NCI-H2107 treated with DMSO at 0.1 percent for 48 hours (cell line): ENCODE measurements around the gene NT5C.

Source experiments
- DNase-seq: peaks from one replicate; lab custom pipeline; 2025; ENCODE audit not compliant: unreplicated experiment; lab: John Stamatoyannopoulos, UW

NT5C gene

GRCh38 chr17:75118307-75118706 lies 13.2 kb downstream of the NT5C start:
- no peak for DNase-seq

DNA sequence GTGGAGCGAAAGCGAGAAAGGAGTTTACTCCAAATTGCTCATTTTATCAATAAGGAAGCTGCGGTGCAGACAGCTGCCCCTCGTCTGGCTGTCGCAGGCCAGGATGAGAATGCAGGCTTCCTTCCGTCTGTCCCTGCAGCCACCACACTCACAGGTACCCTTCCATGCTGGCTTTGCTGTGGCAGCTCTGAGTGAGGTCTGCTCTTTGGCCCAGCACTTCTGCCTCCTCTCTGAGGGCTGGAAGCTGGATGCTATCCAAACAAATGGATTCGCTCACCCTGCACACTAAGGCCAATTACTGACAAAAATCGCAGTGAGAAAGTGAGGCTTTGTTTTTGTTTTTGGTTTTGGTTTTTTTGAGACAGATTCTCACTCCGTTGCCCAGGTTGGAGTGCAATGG lies 14.8 kb downstream of the NT5C start:
- DNase-seq, result no peak

DNA sequence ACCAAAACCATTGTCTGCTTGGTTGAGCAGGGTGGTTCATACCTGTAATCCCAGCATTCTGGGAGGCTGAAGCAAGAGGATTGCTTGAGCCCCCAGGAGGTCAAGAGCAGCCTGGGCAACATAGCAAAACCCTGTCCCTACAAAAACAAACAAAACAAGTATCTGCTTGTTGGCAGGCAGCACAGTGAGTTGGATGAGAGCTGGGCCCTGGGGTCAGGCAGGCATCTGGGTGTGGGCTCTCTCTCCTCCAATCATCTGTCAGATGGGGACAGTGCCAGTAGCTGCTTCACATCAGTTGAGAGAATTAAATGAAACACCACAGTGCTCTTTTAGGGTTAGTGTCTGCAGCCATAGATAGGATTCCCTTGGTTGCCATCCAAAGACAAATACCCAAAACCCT lies 16.0 kb downstream of the NT5C start:
- no peak for DNase-seq

DNA sequence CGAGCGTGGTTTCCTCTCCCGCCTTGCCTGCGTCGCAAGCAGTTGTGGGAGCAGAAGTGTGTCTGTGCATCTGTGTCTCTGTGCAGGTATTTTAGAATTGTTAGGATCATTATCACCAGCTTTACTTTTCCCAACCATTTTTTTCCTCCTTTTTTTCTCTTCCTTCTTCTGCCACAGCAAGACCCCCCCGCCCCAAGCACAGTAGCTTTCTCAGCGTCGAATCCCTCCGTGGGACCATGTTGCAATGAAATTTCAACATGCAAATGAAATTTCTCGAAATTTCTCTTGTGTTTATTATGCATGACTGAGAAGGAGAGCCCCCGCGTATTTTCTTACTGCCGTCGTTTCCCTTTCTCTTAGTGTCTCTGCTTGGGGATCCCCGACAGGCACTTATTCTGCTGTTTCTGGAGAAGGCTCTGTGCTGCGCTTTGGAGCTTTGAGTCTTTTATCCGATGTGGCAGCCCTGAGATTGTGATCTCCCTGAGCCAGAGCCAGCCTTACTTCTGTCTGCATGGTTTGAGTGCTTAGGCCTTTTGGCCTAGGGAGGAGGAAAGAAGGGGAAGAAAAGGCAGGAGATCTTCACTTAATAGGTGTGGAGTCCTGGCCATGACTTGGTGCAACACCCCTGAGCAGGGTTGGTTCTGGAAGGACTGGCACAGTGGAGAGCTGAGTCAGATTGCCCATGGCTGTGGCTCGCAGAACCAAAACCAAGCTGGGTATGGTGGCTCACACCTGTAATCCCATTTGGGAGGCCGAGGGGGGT lies 16.8 kb downstream of the NT5C start:
- DNase-seq, result no peak

DNA sequence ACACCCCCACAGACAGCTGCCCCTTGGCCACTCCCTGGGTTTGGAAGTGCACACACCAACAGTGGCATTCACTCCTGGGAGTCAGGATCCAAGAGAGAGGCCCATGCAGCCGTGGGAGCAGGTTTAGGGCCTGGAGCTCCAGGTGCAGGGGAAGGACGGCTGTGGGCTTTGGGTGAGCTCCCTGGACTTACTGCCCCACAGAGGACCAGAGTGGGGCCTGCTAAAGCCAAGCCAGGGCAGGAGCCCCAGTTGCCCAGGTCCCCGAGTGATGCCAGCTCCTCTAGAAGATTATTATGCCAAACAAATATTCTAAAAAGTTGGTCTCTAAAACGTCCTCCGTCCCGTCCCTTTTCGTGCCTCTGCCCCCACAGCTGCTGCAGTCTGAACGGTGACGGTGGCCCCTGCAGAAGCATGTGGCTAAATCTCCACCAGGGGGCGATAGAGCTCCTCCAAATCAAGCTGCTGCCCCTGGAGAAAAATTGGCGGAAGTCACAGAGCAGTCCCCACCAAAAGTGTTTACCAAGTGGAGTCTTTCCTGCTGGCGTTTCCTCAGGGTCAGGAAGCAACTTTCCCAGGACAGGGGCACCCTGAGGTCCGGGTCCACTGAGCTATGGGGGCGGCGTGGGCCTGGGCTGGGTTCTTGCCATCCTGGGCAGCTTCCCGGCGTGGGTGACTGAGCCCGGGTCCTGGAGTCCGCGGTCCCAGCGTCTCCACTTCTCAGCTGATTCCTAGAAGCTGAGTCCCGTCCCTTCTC lies 17.6 kb downstream of the NT5C start:
- peak; percentile 75 for DNase-seq

GRCh38 chr17:75111777-75112335 lies 19.7 kb downstream of the NT5C start:
- DNase-seq, result no peak

GRCh38 chr17:75110234-75110937 lies 21.2 kb downstream of the NT5C start:
- DNase-seq, result no peak

GRCh38 chr17:75109407-75110233 lies 21.9 kb downstream of the NT5C start, which contains the start of gene ARMC7:
ARMC7 (plus strand) TSS chr17:75109969; CDS start chr17:75110289, 320 bp downstream.
- peak; percentile 85 for DNase-seq

- DNase-seq, result no peak
These were observed 22.5 kb downstream of the NT5C start for GRCh38 chr17:75109046-75109406.

- DNase-seq, result no peak
These were observed 23.3 kb downstream of the NT5C start for GRCh38 chr17:75108193-75108592.

GRCh38 chr17:75105126-75106080 lies 26.1 kb downstream of the NT5C start:
- DNase-seq, result peak; percentile 53

DNA sequence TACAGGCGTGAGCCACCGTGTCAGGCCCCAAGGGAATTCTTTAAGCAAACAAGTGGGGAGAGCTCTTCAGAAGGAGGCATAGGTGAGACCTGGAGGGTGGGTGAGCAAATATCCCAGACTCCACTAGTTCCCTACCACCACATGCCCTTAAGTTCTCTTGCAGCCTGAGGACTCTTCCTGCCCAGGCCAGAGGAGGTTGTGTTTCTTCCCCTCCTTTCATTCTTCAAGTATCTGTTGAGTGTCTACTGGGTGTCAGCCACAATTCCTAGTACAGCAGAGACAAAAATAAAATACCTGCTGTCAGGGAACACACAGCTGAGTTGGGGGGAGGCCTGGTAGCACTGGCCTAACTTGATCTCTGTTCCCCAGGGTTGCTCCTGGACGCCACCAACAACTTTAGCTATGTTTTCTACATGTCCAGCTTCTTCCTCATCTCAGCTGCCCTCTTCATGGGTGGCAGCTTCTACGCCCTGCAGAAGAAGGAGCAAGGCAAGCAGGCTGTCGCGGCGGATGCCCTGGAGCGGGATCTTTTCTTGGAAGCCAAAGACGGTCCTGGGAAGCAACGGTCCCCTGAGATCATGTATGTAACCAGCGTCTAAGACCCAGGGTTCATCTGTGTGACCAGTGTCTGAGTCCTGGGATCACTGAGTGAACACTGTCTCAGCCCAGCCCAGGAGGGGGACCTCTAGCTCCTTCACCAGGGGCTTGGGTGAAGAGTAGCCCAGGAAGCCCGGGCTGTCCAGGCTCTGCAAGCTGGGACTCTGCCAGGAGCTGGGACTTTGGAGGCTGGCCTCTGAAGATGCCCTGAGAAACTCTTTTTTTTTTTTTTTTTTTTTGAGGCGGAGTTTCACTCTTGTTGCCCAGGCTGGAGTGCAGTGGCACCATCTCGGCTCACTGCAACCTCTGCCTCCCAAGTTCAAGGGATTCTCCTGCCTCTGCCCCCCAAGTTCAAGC lies 27.7 kb downstream of the NT5C start:
- DNase-seq, result no peak

- peak; percentile 46 for DNase-seq
These were observed 29.1 kb downstream of the NT5C start for GRCh38 chr17:75102385-75102821.

DNA sequence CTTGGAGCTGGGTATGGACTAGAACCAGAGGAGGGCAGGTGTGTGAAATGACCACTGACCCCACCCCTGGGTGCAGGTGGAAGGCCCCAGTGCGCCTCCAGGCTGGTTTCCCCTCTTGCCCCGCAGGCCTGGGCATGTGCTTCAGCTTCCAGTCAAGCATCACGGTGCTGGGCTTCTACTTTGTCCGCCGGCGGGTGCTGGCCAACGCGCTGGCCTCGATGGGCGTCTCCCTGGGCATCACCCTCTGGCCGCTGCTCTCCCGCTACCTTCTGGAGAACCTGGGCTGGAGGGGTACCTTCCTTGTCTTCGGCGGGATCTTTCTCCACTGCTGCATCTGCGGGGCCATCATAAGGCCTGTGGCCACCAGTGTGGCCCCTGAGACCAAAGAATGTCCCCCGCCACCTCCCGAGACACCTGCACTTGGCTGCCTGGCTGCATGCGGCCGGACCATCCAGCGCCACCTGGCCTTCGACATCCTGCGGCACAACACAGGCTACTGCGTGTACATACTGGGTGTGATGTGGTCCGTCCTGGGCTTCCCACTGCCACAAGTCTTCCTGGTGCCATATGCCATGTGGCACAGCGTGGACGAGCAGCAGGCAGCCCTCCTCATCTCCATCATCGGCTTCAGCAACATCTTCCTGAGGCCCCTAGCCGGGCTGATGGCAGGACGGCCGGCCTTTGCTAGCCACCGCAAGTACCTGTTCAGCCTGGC lies 31.5 kb downstream of the NT5C start:
- no peak for DNase-seq

- DNase-seq, result no peak
These were observed 32.7 kb downstream of the NT5C start for GRCh38 chr17:75098861-75099260.

DNA sequence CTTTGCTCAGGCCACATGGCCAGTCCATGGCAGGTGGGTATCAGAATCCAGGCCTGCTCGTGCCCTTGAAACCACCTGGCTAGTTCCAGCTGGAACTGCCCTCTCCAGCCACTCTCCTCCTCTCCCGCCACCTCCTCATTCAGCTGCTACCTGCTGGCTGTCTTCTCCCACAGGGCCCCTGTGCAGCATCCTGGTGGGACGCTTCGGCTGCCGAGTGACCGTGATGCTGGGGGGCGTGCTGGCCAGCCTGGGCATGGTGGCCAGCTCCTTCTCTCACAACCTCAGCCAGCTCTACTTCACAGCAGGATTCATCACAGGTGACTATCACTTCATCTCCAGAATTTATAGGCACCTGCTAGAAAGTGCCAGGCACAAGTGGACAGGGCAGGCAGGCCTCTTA lies 33.7 kb downstream of the NT5C start:
- DNase-seq, result no peak

DNA sequence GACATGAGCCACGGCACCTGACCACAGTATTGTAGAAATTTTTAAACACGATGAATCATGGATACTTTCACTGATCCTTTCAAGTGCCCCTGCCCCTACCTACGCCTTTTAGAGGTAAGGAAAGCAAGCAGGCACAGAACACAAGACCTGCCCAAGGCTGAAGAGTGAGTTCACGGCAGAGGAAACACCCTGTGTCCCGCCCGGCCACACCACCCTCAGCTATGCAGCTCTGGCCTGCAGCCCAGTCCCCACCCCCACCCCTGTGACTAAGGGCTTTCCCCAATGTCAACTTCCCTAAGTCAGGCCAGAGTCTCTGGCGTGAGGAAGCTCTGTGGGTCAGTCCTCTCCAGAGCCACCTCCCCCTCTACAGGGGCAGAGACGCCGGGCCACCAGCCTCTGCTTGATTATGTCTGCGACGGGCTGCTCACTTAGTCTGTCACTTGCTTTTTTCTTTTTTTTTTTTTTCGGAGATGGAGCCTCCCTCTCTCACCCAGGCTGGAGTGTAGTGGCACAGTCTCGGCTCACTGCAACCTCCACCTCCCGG lies 35.4 kb downstream of the NT5C start:
- DNase-seq, result no peak
